Suprapubic skin (tissue), 3 donors: ENCODE measurements around the gene AEBP1.

Experiments
- CTCF ChIP-seq, 2 donors: fragments of 200-600 bp in 1 of 2; fragments of 450-650 bp in 1 of 2; sonication (generic) in 1 of 2; IDR thresholded peaks; one replicate each; pipeline ENCODE4 v1.5.1; 2016 to 2019; ENCODE audit warnings: antibody characterized with exemption in 2 of 2, mild to moderate bottlenecking in 1 of 2, moderate library complexity in 1 of 2
- EP300 ChIP-seq: sonication (generic); formaldehyde crosslinking; IDR thresholded peaks from one replicate; pipeline ENCODE4 v1.6.1; 2017; ENCODE audit warnings: antibody characterized with exemption
- POLR2A ChIP-seq, 2 donors: fragments of 450-650 bp; IDR thresholded peaks; one replicate each; pipeline ENCODE4 v1.6.1; 2017; ENCODE audit warnings: antibody characterized with exemption in 2 of 2, mild to moderate bottlenecking in 2 of 2, moderate library complexity in 2 of 2

- TF ChIP-seq CTCF (IDR thresholded peaks at IDR 0.05) (no peak), EP300 (no peak), POLR2A (IDR thresholded peaks at IDR 0.05) (no peak)
Measured at GRCh38 chr7:44127161-44127560, 23.0 kb downstream of the AEBP1 start.
